Dermis microvascular lymphatic vessel endothelial cell (primary cell): ENCODE data around the gene MEOX2. TPM values are rescaled to one million over a fixed set of nuclear protein-coding genes. Genes with fewer than 3 reads are reported as not detected.

ENCODE experiments used
- DNase-seq, 2 donors: peaks; one replicate each; pipeline versions ENCODE4 v3.0.0 to v3.0.0-alpha.2; 2010; ENCODE audit warnings: low read depth in 2 of 2
- total RNA-seq: library from RNA; depleted of rRNA; stranded (reverse); fragments of >200 nt; gene quantifications from 2 replicates; pipeline ENCODE4 v1.2.1, GENCODE V29; 2014

MEOX2 gene
- total RNA-seq, 1 donor from 2014 or later, result 3.1 TPM

- DNase-seq, result no peak
Measured at GRCh38 chr7:15681631-15682030, 4.9 kb downstream of the MEOX2 start.

GRCh38 chr7:15681186-15681585, 5.3 kb downstream of the MEOX2 start:
- no peak for DNase-seq

GRCh38 chr7:15680446-15680845, 6.0 kb downstream of the MEOX2 start:
- DNase-seq, result no peak

GRCh38 chr7:15679306-15679705, 7.2 kb downstream of the MEOX2 start:
- DNase-seq, result no peak

GRCh38 chr7:15678653-15679052, 7.8 kb downstream of the MEOX2 start:
- no peak for DNase-seq

- peak in 1 of 2 donors; percentile 46 for DNase-seq
Measured at GRCh38 chr7:15675379-15675778, 11.1 kb downstream of the MEOX2 start.

GRCh38 chr7:15674586-15674985, 11.9 kb downstream of the MEOX2 start:
- DNase-seq, result peak in 1 of 2 donors; percentile 43

- peak in 1 of 2 donors; percentile 43 for DNase-seq
Measured at GRCh38 chr7:15669443-15670090, 16.9 kb downstream of the MEOX2 start.

- no peak for DNase-seq
Measured at GRCh38 chr7:15667991-15668390, 18.5 kb downstream of the MEOX2 start.

GRCh38 chr7:15662451-15662850, 24.0 kb downstream of the MEOX2 start:
- DNase-seq, result peak in 1 of 2 donors; percentile 46

- DNase-seq, result no peak
Measured at GRCh38 chr7:15658247-15658646, 28.2 kb downstream of the MEOX2 start.

GRCh38 chr7:15652776-15653290, 33.6 kb downstream of the MEOX2 start:
- peak; percentile 24 to 31 for DNase-seq

- DNase-seq, result no peak
Measured at GRCh38 chr7:15651693-15652092, 34.8 kb downstream of the MEOX2 start.

GRCh38 chr7:15650787-15651186, 35.7 kb downstream of the MEOX2 start:
- no peak for DNase-seq

GRCh38 chr7:15648461-15648961, 38.0 kb downstream of the MEOX2 start:
- DNase-seq, result peak; percentile 22 to 76

- DNase-seq, result no peak
Measured at GRCh38 chr7:15647309-15647708, 39.2 kb downstream of the MEOX2 start.

- DNase-seq, result no peak
Measured at GRCh38 chr7:15643000-15643705, 43.3 kb downstream of the MEOX2 start.

GRCh38 chr7:15628876-15629275, 57.6 kb downstream of the MEOX2 start:
- no peak for DNase-seq

- DNase-seq, result peak in 1 of 2 donors; percentile 13
Measured at GRCh38 chr7:15626041-15626440, 60.4 kb downstream of the MEOX2 start.

- peak in 1 of 2 donors; percentile 33 for DNase-seq
Measured at GRCh38 chr7:15625466-15625865, 61.0 kb downstream of the MEOX2 start.

GRCh38 chr7:15621468-15621867, 65.0 kb downstream of the MEOX2 start:
- DNase-seq, result no peak

GRCh38 chr7:15620491-15621185, 65.8 kb downstream of the MEOX2 start:
- peak; percentile 40 to 48 for DNase-seq
